Spleen (tissue), 7 donors: Measurements from ENCODE around the gene UQCC2.

ENCODE experiments used
- POLR2A ChIP-seq, 3 donors: fragments of 450-650 bp; IDR thresholded peaks; one replicate each; pipeline ENCODE4 v1.5.1; 2017; ENCODE audit warnings: antibody characterized with exemption in 3 of 3, mild to moderate bottlenecking in 1 of 3
- TF ChIP-seq, protein P1 (sequence below), 11 experiments: fragments of 200-600 bp in 7 of 11; fragments of 450-650 bp in 4 of 11; sonication (generic) in 4 of 11; IDR thresholded peaks in 8 of 11; conservative IDR thresholded peaks in 3 of 11; 1 replicate in 7 of 11; 2 replicates in 4 of 11; pipeline versions ENCODE4 v1.4.0 to v1.8.0; 2016 to 2021; ENCODE audit warnings: antibody characterized with exemption in 11 of 11, inconsistent platforms in 4 of 11, mild to moderate bottlenecking in 1 of 11
- donor health status: DM: no; HTN: no; CAD: no; lungs with moderate emphysema.
- donor health status: DM: no; HTN: no; CAD: no.
- donor health status: DM: no; HTN: no; CAD: no.

DNA sequence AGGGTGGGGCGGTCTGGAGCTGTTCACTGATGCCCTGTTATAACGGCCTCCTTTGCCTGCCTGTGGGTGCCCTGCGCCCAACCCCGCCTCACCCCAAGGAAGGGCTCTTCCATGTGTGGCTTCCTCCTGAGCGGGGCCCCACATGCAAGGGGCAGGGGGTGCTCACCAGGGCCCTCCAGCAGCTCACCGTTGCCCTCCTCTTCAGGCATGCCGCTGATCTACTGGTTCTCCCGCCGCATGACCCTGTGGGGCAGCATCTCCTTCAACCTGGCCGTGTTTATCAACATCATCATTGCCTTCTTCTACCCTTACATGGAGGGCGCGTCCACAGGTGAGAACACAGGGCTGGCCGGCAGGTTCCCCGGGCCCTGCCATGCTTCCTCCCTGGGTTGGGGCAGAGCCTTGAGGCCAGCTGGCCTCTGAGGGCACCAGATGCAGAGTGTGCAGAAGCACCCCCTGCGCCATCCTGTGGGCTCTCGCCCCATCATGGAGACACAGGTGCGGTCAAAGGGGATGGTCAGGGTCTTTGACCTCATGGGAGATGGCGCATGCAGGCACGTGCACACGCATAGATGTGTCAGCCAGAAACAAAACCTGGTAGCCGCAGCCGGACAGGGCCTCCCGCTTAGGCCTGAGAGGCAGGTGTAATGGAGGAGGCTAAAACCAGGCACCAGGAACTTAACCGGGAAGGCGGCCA is 22.9 kb downstream of the UQCC2 start:
- TF ChIP-seq, protein P1, sequence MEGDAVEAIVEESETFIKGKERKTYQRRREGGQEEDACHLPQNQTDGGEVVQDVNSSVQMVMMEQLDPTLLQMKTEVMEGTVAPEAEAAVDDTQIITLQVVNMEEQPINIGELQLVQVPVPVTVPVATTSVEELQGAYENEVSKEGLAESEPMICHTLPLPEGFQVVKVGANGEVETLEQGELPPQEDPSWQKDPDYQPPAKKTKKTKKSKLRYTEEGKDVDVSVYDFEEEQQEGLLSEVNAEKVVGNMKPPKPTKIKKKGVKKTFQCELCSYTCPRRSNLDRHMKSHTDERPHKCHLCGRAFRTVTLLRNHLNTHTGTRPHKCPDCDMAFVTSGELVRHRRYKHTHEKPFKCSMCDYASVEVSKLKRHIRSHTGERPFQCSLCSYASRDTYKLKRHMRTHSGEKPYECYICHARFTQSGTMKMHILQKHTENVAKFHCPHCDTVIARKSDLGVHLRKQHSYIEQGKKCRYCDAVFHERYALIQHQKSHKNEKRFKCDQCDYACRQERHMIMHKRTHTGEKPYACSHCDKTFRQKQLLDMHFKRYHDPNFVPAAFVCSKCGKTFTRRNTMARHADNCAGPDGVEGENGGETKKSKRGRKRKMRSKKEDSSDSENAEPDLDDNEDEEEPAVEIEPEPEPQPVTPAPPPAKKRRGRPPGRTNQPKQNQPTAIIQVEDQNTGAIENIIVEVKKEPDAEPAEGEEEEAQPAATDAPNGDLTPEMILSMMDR (IDR thresholded peaks at IDR 0.05 in 8 of 11, conservative IDR thresholded peaks at IDR 0.05 in 3 of 11): no peak
- no peak for TF ChIP-seq POLR2A (IDR thresholded peaks at IDR 0.05)
